ENCODE results near the gene CRYBG2.

GRCh38 chr1:26324550-26324949 is 29.4 kb downstream of the CRYBG2 start:
- TF ChIP-seq CTCF (conservative IDR thresholded peaks at IDR 0.05) (no peak), ZFX (IDR thresholded peaks at IDR 0.05) (no peak)

Data from C4-2B (cell line).